Measurements from ENCODE around the gene ZNF787.
"Not testable (repeated sequence)": the region's sequence is repeated elsewhere in the genome, so short reads cannot be mapped to it uniquely, and the experiment has no call there.

The ZNF787 gene

GRCh38 chr19:56121180-56122167 is at the start of gene ZNF787:
Gene ZNF787 (minus strand): TSS chr19:56121295. CDS start chr19:56103217, 18,078 bp downstream.
- DNase-seq (ENCODE audit: low read depth) = peak; percentile 97

- no peak for DNase-seq (ENCODE audit: low read depth)
Observed at GRCh38 chr19:56170261-56170660, 49.2 kb upstream of the ZNF787 start.

- DNase-seq (ENCODE audit: low read depth) = no peak
Observed at GRCh38 chr19:56167064-56167578, 46.0 kb upstream of the ZNF787 start.

- no peak for DNase-seq (ENCODE audit: low read depth)
Observed at GRCh38 chr19:56163097-56163496, 42.0 kb upstream of the ZNF787 start.

- DNase-seq (ENCODE audit: low read depth) = no peak
Observed at GRCh38 chr19:56162258-56162657, 41.2 kb upstream of the ZNF787 start.

- DNase-seq (ENCODE audit: low read depth) = no peak
Observed at GRCh38 chr19:56161534-56161933, 40.4 kb upstream of the ZNF787 start.

- no peak for DNase-seq (ENCODE audit: low read depth)
Observed at GRCh38 chr19:56159622-56160271, 38.7 kb upstream of the ZNF787 start.

GRCh38 chr19:56159009-56159559 is 38.0 kb upstream of the ZNF787 start:
- no peak for DNase-seq (ENCODE audit: low read depth)

- DNase-seq (ENCODE audit: low read depth) = no peak
Observed at GRCh38 chr19:56158170-56158757, 37.2 kb upstream of the ZNF787 start.

- no peak for DNase-seq (ENCODE audit: low read depth)
Observed at GRCh38 chr19:56156768-56157167, 35.7 kb upstream of the ZNF787 start.

GRCh38 chr19:56155124-56155687 is 34.1 kb upstream of the ZNF787 start:
- no peak for DNase-seq (ENCODE audit: low read depth)

- DNase-seq (ENCODE audit: low read depth) = no peak
Observed at GRCh38 chr19:56153507-56153906, 32.4 kb upstream of the ZNF787 start.

- no peak for DNase-seq (ENCODE audit: low read depth)
Observed at GRCh38 chr19:56152644-56153043, 31.5 kb upstream of the ZNF787 start.

GRCh38 chr19:56150358-56150757 is 29.3 kb upstream of the ZNF787 start:
- DNase-seq (ENCODE audit: low read depth) = no peak

GRCh38 chr19:56149656-56150038 is 28.6 kb upstream of the ZNF787 start:
- no peak for DNase-seq (ENCODE audit: low read depth)

GRCh38 chr19:56148955-56149655 is 28.0 kb upstream of the ZNF787 start:
- not testable (repeated sequence) for DNase-seq (ENCODE audit: low read depth)

GRCh38 chr19:56148096-56148495 is 27.0 kb upstream of the ZNF787 start:
- no peak for DNase-seq (ENCODE audit: low read depth)

- DNase-seq (ENCODE audit: low read depth) = no peak
Observed at GRCh38 chr19:56147307-56147706, 26.2 kb upstream of the ZNF787 start.

- no peak for DNase-seq (ENCODE audit: low read depth)
Observed at GRCh38 chr19:56146904-56147303, 25.8 kb upstream of the ZNF787 start.

- DNase-seq (ENCODE audit: low read depth) = no peak
Observed at GRCh38 chr19:56145698-56146097, 24.6 kb upstream of the ZNF787 start.

- no peak for DNase-seq (ENCODE audit: low read depth)
Observed at GRCh38 chr19:56144831-56145230, 23.7 kb upstream of the ZNF787 start.

All from stimulated activated CD8-positive, alpha-beta memory T cell treated with anti-CD3 and anti-CD28 coated beads, Interleukin-4, amount 100 ng/mL, for 24 hours (primary cell).